ENCODE measurements around the gene POU2AF1.

The POU2AF1 gene

DNA sequence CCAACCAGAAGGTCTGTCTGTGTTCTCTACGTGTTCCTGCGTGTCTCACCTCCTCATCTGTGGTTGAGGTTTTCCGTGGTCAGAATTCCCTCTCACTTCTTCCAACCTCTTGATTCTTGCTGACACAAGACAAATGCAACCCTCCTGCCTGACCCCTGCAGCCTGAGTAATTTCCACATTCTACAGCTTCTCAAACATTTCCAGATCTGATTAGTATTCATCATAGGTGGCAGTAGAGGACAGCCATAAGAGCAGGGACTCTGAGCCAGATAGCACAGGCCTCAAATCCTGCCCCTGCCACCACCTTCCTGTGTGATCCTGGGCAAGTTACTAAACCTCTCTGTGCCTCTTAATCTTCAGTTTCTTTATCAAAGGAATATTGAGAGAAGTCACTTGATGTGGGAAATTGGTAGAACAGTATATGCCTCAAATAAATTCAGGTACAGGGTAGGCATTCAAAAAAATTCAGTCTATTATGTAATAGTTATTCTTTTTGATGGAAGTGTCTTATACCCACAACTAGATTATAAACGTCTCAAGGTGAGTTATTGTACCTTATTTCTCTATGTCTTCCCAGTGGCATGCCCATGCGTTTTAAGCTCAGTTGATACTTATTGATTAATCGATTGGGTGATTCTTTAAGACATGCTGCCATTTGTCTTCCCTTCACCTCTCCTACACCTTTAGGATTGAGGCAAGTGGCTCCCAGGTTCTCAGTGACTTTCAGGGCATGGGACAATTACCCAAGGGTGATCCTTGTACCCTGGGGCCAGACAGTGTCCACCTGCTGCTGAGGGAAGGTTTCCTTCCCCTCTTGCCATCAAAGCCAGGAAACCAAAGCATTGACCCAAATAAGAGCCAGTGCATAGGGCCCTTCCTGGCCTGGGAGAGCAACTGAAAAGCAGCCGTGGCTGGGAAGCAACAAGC is 19.6 kb downstream of the POU2AF1 start:
- no peak for DNase-seq

DNA sequence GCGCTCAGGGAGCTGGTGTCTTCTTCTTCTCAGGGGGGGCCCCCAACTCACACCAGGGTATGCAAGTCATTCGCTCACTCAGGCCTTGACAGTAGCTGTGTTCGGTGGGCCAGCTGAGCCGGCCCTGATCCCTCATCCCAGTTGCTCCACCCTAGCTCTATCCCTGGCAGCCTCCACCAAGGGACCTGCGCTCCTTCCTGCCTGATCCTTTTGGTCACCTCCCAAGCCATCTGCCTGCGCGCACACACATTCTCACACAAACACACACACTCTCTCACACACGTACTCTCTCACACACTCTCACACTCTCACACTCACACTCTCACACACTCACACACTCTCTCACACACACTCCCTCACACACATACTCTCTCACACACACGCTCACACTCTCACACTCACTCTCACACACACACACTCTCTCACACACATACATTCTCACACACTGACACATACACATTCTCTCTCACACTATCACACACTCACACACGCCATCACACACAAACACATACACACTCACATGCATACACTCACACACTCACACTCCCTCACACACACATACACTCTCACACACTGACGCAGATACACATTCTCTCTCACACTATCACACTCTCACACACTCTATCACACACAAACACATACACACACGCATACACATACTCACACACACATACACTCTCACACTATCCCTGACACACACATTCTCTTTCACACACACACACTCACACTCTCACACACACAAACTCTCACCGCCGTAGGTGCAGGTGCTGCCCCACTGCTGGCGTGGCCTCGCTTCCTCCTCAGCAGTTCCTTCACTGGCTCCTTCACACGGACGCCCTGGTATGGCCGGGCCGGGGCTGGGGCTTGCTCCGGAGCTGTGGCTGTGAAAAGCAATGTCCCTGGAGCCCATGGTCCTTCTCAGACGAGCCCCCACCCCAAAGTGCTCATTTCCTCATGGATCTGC is 20.8 kb downstream of the POU2AF1 start:
- no peak for DNase-seq

DNA sequence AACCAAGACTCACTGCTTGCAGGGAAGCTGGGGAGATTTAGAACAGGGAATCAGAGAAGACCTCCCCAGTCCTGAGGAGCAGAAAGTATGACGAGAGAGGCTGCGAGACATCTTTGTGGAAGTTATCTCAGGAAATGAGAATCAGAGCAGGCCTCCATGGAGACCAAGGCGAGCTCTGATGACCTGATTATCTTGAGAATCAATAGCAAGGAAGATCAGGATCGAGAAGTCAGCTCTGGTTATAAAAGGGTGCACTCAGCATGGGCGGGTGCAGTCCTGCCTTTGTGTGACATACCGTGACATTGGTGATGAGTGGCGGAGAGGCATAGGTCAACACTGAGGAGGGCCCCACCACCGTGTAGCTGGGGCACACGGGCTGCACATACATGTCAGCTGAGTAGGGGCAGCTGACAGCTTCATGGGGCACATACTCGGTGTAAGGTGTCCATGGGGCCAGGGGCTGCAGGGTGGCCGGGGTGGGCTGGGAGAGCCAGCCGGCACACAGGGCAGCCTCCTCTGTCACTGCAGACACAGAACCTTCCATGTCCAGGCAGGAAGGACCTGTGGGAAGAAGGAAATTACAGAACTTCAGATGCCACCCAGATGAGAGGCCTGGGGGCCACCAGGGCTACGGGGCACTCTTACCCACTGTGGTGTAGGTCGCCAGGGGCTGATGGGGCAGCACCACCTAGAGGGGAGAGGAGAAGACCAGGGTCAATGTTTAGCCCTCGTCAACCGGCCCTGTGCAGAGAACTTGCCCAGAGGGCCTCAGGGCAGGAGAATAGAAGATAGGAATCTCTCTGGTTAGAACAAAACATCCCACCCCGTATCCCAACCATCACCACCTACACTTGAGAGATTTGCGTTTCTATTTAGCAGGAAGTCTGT is 21.7 kb downstream of the POU2AF1 start:
- DNase-seq, result no peak

DNA sequence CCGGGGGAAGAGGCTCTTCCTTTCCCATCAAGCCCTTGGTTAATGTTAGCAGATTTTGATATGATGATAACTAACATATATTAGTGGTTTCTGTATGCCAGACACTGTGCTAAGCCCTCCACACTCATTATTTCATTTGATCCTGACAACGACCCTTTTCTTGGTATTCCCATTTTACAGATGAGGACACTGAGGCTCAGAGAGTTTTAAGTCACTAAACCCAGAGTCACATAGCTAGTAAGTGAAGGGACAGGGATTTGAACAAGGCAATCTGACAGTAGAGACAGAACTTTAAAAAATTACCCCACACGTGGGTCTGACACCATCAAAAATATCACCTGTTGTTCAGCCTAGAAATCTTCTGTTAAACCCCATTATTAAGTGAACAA is 22.4 kb downstream of the POU2AF1 start:
- DNase-seq, result no peak

DNA sequence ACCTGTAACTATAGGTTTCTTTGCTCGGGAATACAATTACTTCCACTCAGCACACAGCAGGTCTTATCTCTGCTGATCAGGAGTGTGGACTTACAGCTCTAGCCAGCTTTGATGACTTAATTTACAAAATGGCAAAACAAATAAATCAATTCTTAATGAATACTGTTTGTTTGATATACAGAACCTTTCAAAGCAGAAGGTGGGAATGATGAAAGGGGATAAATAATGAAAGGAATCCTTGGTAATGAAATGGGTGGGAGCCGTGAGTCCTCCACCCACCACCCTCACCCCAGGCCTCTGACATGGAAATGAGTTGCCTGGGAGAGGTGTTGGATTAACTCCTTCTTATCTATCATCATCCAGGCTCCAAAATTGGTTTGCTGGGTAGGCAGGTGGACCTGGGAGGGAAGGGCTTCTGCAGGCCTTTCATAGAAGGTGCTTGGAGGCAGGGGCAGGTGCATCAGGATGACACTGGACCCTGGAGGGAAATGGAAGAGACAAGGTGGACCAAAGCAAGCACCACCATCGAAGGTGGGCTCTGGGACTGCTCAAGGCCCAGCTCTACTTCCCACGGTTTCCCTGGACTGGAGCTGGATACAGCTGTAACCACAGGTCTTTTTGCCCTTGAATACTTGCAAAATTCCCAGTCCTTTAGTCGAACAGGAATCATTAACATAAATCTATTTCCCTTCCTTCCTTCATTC is 23.0 kb downstream of the POU2AF1 start:
- DNase-seq, result no peak

DNA sequence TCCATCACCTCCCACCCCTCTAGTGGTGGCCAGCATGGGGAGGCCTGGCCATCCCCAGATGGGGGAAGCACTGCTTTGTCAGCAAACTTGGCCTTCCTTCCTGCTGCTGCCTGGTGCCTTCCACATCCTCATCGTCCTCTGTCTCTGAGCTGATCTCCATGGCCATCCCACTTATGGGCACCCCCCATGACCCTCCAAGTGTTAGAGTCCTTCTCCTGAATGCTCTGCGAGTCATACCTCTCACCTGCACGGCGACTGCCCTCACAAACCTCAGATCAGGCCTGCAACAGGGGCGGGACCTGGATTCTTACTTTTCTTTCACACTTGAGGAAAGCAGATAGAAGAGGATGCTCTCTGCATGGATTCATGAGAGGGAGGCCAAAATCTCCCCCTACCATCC is 24.0 kb downstream of the POU2AF1 start:
- no peak for DNase-seq

DNA sequence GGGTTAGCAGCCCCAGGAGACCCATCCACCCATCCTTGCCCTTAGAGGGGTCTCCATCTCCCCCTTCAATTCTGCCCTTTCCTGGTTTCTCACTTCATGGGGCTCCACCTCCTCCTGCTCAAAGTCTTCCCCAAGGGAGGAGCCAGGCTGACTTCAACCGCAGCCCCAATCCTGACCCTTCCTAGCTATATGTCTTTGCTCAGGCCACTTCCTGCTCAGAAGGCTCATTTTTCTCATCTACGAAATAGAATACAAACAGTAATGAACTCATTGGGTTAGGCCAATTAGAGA is 24.5 kb downstream of the POU2AF1 start:
- no peak for DNase-seq

DNA sequence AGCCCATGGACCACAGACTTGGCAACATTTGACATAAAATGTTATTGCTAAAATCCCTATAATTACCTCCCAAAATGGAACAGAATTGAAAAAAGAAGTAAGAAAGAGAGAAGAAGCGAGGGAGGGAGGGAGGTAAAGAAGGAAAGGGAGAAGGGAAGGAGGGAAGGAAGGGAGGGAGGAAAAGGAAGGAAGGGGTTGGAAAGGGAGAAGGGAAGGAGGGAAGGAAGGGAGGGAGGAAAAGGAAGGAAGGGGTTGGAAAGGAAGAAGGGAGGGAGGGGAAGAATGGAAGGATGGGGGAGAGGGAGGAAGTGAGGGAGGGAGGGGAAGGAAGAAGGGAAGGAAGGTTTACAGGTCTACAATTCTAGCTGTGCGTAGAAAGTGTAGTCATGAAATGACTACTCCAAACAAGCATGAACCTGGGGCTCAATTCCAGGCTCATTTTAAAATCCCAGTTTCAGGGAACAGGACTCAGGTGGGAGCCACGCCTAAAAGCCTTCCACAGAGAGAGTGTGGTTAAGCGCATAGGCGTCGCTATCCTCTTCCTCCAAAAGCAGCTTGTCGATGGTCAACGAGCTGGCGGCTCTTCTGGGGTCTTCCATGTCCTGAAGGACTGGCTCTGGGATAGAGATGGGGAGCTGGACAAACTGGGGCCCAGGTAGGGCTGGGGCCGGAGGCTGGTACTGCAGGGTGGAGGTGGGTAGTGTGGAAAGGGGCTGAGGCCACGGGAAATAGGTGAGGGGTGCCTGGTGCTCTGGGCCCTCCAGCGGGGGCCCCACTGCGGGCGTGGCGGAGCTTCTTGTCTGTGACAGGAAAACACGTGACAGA is 25.1 kb downstream of the POU2AF1 start:
- DNase-seq, result no peak

DNA sequence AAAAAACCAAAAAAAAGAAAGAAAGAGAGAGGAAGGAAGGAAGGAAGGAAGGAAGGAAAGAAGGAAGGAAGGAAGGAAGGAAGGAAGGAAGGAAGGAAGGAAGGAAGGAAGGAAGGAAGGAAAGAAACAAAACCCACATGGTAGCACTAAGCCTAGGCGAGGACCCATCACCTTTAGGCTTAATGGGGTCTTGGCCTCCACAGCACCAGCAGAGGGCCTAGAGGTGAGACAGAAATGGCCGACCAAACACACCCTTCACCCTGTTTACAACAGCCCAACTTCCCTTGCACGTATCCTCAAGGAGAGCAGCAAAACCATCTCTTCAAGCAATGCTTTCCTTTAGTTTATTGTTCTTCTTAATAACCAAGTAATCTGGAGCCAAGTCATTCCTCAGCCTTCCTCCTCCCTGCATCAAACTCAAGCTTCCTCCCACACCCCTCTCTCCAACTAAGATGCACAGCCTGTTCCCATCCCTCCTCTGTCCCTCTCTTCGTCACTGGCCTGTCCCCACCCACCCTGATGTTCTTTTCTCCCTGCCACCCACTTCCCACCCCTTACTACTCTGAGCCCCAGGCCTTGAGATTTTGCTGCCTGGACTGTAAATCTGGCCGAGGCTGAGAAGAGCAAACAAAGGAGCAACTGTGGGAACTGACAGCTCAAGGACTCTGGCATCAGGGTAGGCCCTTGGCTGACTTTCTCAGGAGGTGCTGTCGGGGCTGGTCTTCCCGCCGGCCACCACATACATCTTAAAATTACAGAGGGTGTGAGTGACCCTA is 26.0 kb downstream of the POU2AF1 start:
- DNase-seq, result no peak

DNA sequence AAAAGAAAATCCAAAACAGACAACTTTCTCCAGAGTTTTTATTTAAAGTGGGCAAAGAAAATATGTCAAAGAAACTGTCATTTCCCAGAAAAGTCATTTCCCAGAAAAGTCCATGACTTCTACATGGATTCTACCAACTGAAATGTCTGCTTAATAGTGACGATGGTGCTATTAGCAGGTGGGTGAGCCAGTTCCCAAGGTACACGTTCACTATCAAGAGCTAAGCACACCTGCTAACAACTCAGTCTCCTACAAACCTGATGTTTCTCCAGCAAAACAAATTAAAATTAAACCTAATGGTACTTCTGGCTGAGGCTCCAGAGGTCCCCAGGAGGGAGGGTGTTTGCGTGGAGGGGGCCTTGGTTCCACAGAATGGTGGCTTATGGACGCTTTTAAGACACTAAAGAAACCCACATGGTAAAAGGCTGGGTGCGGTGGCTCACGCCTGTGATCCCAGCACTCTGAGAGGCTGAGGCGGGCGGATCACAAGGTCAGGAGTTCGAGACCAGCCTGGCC is 26.8 kb downstream of the POU2AF1 start:
- DNase-seq, result no peak

DNA sequence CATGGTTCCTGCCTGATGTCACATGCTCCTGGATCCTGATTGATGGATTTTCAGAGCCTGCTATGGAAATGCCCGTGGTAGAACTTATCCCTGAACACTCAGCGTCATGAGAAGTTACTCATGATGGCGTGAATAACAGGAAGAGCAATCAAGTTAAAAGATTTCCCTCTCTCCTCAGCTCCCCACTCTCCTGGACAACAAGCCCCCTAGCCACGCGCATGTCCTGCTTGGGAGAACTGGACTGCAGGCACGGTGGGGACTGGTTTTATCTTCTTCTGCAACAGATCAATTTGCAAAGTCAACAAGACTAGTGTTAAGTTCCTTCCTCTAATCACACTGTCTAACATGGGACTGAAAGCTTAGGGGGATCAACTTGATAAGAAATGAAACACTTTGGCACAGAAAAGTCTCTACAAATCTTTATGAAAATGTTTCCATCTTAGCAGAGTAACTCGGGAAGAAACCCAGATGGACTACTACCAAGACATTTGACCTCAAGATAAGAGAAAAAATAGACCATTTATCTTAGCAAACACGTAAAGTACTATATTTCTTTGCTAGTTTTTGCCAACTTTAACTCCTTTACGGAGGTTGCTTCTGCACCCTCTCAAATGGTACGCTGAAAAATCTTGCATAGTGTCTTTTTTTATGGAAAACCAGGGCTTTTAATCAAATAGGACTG is 27.6 kb downstream of the POU2AF1 start:
- DNase-seq, result no peak

DNA sequence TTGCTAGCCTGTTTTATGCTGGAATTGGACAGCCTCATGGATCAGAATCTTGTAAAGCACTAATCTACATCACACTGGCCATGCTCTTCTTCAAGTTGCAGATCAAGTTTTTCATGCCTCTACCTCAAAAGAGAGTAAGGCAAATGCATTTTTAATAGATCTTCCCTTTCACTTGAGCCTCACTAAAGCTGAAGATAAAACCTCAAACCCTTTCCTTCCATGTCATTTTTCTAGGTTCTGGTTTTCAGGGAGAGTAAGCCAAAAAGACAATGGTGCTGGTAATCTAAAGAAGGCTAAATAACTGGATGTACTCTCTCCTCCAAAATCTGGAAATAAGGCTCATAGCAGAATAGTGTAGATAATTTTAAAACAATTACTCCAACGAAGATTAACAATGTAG is 28.3 kb downstream of the POU2AF1 start:
- no peak for DNase-seq

DNA sequence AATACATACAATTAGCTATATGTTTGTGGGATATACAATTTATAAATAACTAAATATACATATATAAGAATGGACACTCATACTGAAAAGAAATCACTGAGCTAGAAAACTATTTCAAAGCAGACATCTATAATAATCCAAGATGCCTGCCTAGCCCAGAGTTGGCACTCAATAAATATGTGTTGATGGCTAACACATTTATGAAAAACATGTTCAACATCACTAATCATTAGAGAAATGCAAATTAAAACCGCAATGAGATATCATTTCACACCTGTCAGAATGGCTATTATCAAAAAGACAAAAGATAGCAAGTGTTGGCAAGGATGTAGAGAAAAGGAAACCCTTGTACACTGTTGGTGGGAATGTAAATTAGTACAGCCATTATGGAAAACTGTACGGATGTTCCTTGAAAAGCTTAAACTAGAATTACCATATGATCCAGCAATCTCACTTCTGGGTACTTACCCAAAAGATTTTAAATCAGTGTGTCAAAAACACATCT is 29.8 kb downstream of the POU2AF1 start:
- no peak for DNase-seq

DNA sequence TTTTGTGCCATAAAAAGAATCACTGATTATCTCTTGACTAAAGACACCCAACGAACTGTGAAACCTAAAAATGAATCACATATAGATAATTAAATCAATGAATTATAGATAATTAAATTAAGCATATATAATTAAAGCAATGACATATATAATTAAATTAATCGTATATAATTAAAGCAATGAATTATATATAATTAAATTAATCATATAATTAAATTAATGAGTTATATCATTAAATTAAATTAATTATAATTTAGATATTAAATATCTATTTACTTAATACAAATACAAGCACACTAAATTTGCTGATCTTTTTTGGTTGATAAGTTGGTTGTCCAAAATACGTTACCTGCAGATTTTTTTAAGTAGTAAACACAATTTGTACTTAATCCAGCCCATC is 30.9 kb downstream of the POU2AF1 start:
- DNase-seq, result no peak

DNA sequence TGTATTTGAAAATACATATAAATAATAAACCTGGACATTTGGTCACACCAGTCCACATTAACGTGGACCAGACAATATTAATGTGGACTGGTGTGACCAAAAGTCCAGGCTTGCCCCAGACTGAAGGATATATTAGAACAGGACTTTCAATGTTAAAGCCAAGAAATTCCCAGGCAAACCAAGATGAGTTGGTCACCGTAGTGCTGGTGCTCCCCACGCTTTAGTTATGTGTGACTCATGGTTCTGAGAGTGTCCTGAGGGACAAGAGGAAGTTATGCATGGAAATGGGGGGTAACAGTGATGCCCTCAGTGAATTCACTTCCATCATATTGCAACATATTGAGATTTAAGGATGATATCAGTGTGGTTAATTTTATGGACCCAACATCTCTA is 31.4 kb downstream of the POU2AF1 start:
- DNase-seq, result no peak

DNA sequence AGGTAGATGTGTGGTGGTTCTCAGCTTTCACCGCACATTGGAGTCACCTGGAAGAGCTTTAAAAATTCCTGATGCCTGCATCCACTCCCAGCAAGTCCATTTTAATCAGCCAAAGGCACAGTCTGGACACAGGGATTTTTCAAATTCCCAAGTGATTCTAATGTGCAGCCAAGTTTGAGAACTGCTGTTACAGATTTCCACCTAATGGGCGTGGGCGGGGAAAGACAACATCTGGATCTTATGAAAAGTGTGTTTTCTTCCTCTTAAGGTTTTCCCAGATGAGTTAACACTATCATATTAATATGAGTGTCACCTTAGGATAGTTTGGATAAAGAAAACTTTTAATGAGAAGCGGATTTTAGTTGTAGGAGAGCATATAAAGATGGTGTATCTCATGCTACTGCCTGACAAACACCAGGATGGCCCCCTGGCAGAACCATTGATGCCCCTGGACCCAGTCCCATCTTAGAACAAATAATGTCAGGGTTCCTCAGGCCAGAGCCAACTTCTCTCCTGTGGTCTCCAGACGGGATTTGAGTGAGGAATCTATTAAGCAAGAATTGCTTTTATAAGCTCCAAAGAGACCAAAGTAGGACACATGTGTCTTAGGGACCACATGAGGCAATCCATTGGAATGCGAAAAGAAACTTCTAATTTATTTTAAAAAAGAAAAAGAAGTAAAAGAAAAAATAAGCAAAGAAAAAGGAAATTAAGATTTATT is 31.9 kb downstream of the POU2AF1 start:
- DNase-seq, result no peak

DNA sequence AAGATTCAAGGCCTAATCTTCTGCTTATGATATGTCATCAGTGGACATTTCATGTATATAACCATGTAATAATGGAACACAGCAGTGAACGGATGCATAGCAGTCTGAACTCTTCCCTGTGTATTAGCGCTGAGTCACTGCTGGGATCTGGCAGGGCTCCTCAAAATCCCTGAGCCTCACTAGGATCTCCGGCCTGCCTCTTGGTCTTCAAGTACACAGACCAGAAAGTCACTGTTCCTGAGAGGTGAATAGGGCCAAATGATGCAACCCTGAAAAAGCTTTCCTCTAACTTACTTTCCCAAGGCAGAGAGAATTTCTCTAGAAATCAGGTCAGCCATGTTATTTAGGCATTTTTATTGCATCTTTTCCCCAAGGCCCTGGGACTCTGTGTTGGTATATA is 35.0 kb downstream of the POU2AF1 start:
- DNase-seq, result no peak

DNA sequence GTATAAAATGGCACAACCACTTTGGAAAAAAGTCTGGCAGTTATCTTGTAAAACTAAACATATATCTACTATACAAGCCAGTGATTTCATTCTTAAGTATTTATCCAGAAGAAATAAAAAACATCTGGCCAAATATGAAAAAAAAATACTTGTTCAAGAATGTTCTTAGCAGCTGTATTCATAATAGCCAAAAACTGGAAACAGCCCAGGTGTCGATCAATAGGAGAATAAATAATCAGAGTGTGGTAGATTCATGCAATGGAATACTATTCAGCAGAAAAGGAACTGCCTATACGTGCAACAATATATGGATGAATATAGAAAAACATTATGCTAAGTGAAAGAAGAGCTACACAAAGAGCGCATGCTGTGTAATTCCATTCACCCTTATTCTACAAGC is 36.7 kb downstream of the POU2AF1 start:
- no peak for DNase-seq
